Esophagus muscularis mucosa (tissue), 4 donors: Measurements from ENCODE around the gene CDK17.

Experiments
- EP300 ChIP-seq: sonication (generic); formaldehyde crosslinking; IDR thresholded peaks from one replicate; pipeline ENCODE4 v1.6.1; 2017; ENCODE audit warnings: antibody characterized with exemption
- POLR2A ChIP-seq: fragments of 450-650 bp; IDR thresholded peaks from one replicate; pipeline ENCODE4 v1.6.1; 2017; ENCODE audit warnings: antibody characterized with exemption, moderate library complexity, mild to moderate bottlenecking, low read depth
- POLR2AphosphoS5 ChIP-seq, 2 donors: sonication (generic); formaldehyde crosslinking; IDR thresholded peaks; one replicate each; pipeline ENCODE4 v1.6.1; 2017; ENCODE audit warnings: antibody characterized with exemption in 2 of 2
- TF ChIP-seq, protein P1 (sequence below), 3 experiments: fragments of 200-600 bp in 2 of 3; fragments of 450-650 bp in 1 of 3; sonication (generic) in 2 of 3; IDR thresholded peaks; one replicate each; pipeline ENCODE4 v1.5.1; 2017 to 2019; ENCODE audit warnings: antibody characterized with exemption in 3 of 3, mild to moderate bottlenecking in 2 of 3, moderate library complexity in 1 of 3

DNA sequence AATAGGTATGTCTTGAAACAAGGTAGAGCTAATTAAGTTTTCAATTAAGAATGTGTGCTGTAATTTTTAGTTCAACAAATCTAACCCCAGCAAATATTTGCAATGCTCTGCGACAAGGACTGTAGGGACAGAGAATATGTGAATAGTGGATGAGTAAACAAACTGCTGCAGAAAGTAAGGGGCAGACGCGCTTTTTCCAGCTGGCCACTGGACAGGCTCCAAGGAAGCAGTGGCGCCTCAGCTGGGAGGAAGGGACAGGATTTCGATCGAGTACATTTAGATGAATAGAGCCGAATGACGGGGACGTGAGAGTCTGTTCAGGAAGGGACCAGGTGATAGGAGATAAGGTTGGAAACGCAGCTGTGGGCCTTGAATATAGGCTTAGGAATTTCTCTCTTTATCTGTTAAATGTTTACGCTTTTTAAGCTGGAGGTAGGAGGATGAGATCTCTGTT is 136.8 kb downstream of the CDK17 start:
- TF ChIP-seq, protein P1, sequence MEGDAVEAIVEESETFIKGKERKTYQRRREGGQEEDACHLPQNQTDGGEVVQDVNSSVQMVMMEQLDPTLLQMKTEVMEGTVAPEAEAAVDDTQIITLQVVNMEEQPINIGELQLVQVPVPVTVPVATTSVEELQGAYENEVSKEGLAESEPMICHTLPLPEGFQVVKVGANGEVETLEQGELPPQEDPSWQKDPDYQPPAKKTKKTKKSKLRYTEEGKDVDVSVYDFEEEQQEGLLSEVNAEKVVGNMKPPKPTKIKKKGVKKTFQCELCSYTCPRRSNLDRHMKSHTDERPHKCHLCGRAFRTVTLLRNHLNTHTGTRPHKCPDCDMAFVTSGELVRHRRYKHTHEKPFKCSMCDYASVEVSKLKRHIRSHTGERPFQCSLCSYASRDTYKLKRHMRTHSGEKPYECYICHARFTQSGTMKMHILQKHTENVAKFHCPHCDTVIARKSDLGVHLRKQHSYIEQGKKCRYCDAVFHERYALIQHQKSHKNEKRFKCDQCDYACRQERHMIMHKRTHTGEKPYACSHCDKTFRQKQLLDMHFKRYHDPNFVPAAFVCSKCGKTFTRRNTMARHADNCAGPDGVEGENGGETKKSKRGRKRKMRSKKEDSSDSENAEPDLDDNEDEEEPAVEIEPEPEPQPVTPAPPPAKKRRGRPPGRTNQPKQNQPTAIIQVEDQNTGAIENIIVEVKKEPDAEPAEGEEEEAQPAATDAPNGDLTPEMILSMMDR (IDR thresholded peaks at IDR 0.05): no peak
- TF ChIP-seq POLR2A (no peak), EP300 (no peak), POLR2AphosphoS5 (IDR thresholded peaks at IDR 0.05) (peak in 1 of 2 donors; percentile 35)
